Measurements from ENCODE around the gene CUTA.
A peak's percentile ranks its signal among the peaks of the same experiment; 100 is the strongest.

The CUTA gene

GRCh38 chr6:33455051-33455450 lies 37.1 kb upstream of the CUTA start:
- Histone ChIP-seq H3K9me3 (ENCODE audit: control insufficient read depth, insufficient read depth, low read depth, low read length) (no peaks in the 10 kb centered on the region), H3K4me3 (ENCODE audit: low read depth, low read length) (peak overlapping the region; percentile 54), H3K36me3 (ENCODE audit: control insufficient read depth in 2 of 2, insufficient read depth in 1 of 2, low read length in 2 of 2) (peaks cover 0 to 23% of the 10 kb centered on the region in 2 experiments; a peak in 1 of 3 replicates), H3K27ac (ENCODE audit: extremely low read depth, low read depth, low read length) (peak overlapping the region; percentile 63; the same call in 1 of the 2 replicates), H3K4me1 (ENCODE audit: control insufficient read depth, insufficient read depth, low read length) (0 out of 2 replicates have a peak, but pooled peaks cover 3% of the 10 kb centered on the region)
- TF ChIP-seq ZNF621 (tag by site-specific recombination; IDR thresholded peaks at IDR 0.05) = no peak
- no peak for TF ChIP-seq ZNF132 (tag by site-specific recombination; IDR thresholded peaks at IDR 0.05; ENCODE audit: borderline replicate concordance)
- no peak for TF ChIP-seq ZNF830 (tag by site-specific recombination; IDR thresholded peaks at IDR 0.05; ENCODE audit: low read depth)
- no peak for TF ChIP-seq SCRT1 (tag by site-specific recombination; IDR thresholded peaks at IDR 0.05; ENCODE audit: borderline replicate concordance)
- TF ChIP-seq, protein P1, sequence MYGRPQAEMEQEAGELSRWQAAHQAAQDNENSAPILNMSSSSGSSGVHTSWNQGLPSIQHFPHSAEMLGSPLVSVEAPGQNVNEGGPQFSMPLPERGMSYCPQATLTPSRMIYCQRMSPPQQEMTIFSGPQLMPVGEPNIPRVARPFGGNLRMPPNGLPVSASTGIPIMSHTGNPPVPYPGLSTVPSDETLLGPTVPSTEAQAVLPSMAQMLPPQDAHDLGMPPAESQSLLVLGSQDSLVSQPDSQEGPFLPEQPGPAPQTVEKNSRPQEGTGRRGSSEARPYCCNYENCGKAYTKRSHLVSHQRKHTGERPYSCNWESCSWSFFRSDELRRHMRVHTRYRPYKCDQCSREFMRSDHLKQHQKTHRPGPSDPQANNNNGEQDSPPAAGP (tag by site-specific recombination; IDR thresholded peaks at IDR 0.05) = no peak
- no peak for TF ChIP-seq ZSCAN30 (tag by site-specific recombination; IDR thresholded peaks at IDR 0.05)
- no peak for TF ChIP-seq ZNF596 (tag by site-specific recombination; IDR thresholded peaks at IDR 0.05)
- TF ChIP-seq MZF1 (tag by site-specific recombination; IDR thresholded peaks at IDR 0.05; ENCODE audit: borderline replicate concordance) = no peak
- TF ChIP-seq ZSCAN23 (tag by site-specific recombination; IDR thresholded peaks at IDR 0.05) = no peak
- no peak for TF ChIP-seq ZNF513 (tag by site-specific recombination; IDR thresholded peaks at IDR 0.05)
- no peak for TF ChIP-seq ZBTB48 (tag by site-specific recombination; IDR thresholded peaks at IDR 0.05)
- no peak for TF ChIP-seq ZNF148 (tag by site-specific recombination; IDR thresholded peaks at IDR 0.05; ENCODE audit: borderline replicate concordance)
- no peak for TF ChIP-seq ZNF354C (tag by site-specific recombination; IDR thresholded peaks at IDR 0.05; ENCODE audit: borderline replicate concordance, low read depth)
- TF ChIP-seq ZNF561 (tag by site-specific recombination; IDR thresholded peaks at IDR 0.05; ENCODE audit: borderline replicate concordance) = no peak
- TF ChIP-seq OVOL3 (tag by site-specific recombination; IDR thresholded peaks at IDR 0.05) = no peak
- TF ChIP-seq ZNF777 (tag by site-specific recombination; IDR thresholded peaks at IDR 0.05; ENCODE audit: borderline replicate concordance) = no peak
- TF ChIP-seq ZNF473 (tag by site-specific recombination; IDR thresholded peaks at IDR 0.05) = no peak
- ChIA-PET POLR2A (interaction anchor here (0.9 to 2.4 kb wide), 20 partner anchors 8 to 483 kb away, joined by 3 to 26 read pairs (median 6); partner anchors contain the start of genes BAK1, CUTA, ITPR3 and RGL2), CTCF (interaction anchor here (0.6 to 1.2 kb wide), 3 partner anchors 37 to 124 kb away, joined by 3 to 7 read pairs (median 4); partner anchors contain the start of gene CUTA)

DNA sequence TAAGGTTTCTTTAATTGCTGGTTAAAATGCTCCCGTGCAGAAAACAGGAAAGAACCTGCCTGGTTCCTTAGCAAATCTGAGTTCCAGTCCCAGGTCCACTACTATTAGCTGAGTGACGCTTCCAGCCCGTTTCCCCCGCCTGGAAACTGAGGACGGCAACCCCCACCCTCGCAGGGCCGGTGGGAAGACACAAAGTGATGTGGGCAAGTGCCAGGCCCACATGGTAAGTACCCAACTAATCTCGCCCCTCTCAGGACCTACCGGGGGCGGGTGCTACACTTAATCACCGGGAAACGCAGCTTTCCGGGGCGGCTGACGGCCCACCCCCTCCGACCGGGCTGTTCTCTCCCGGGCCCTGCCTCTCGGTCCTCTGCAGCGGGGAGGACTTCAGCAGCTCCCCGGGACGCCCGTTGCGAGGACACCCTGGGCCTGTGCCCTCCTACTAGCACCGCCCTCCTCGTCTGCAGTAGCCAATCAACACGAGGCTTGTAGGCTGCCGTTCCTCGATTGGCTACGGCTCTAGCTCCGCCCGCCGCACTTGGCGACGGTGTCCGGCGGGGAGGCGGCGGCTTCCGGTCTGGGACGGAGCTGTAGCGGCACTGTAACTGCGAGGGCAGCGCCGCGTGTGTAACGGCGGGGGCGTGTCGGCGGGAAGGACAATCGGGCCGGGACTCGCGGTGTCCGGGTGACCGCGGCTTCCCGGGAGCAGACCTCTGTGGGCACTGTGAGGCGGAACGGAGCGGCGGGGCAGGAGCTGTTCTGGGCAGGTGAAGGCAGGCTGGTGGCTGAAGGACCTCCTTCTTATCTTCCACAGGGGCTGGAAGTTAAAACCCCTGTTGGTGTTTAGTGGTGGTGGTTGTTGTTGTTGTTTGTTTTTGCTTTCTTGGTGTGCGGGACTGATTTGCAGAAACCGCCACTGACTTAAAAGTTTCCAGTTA lies 36.4 kb upstream of the CUTA start, which contains the start of gene ZBTB9:
ZBTB9 (plus strand) TSS at position 568 of the 938 bp plus-strand sequence. CDS start 525 bp downstream, outside the sequence.
- Histone ChIP-seq H3K4me1 (ENCODE audit: control insufficient read depth, insufficient read depth, low read length) (0 out of 2 replicates have a peak, but pooled peaks cover 3% of the 10 kb centered on the region), H3K27ac (ENCODE audit: extremely low read depth, low read depth, low read length) (peak within 1 kb of the TSS; percentile 65; the same call in 1 of the 2 replicates), H3K4me3 (ENCODE audit: low read depth, low read length) (peak within 1 kb of the TSS; percentile 54), H3K9me3 (ENCODE audit: control insufficient read depth, insufficient read depth, low read depth, low read length) (no peaks in the 10 kb centered on the region), H3K36me3 (ENCODE audit: control insufficient read depth in 2 of 2, insufficient read depth in 1 of 2, low read length in 2 of 2) (peaks cover 0 to 27% of the 10 kb centered on the region in 2 experiments; a peak in 1 of 3 replicates)
- POLR2A ChIA-PET = interaction anchor here (0.5 to 2.4 kb wide), 37 partner anchors 9 to 1202 kb away, joined by 3 to 26 read pairs (median 5); partner anchors contain the start of genes B3GALT4, BAK1, CUTA and ITPR3
- CTCF ChIA-PET = interaction anchor here (0.6 to 1.2 kb wide), 11 partner anchors 9 to 371 kb away, joined by 3 to 7 read pairs (median 3); partner anchors contain the start of genes CUTA and UQCC2
- TF ChIP-seq, protein P2, sequence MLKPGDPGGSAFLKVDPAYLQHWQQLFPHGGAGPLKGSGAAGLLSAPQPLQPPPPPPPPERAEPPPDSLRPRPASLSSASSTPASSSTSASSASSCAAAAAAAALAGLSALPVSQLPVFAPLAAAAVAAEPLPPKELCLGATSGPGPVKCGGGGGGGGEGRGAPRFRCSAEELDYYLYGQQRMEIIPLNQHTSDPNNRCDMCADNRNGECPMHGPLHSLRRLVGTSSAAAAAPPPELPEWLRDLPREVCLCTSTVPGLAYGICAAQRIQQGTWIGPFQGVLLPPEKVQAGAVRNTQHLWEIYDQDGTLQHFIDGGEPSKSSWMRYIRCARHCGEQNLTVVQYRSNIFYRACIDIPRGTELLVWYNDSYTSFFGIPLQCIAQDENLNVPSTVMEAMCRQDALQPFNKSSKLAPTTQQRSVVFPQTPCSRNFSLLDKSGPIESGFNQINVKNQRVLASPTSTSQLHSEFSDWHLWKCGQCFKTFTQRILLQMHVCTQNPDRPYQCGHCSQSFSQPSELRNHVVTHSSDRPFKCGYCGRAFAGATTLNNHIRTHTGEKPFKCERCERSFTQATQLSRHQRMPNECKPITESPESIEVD (tag by site-specific recombination; IDR thresholded peaks at IDR 0.05) = no peak
- no peak; the same call in 1 of the 2 replicates for TF ChIP-seq ZSCAN23 (tag by site-specific recombination; IDR thresholded peaks at IDR 0.05)
- peak; percentile 18; the same call in 1 of the 2 replicates for TF ChIP-seq ZNF394 (tag by site-specific recombination; IDR thresholded peaks at IDR 0.05; ENCODE audit: borderline replicate concordance)
- peak; percentile 87 for TF ChIP-seq ZNF335 (tag by site-specific recombination; conservative IDR thresholded peaks at IDR 0.05)
- no peak for TF ChIP-seq ZNF530 (tag by site-specific recombination; IDR thresholded peaks at IDR 0.05; ENCODE audit: low read depth)
- no peak for TF ChIP-seq ZNF23 (tag by site-specific recombination; IDR thresholded peaks at IDR 0.05; ENCODE audit: borderline replicate concordance)
- no peak for TF ChIP-seq ZNF747 (tag by site-specific recombination; IDR thresholded peaks at IDR 0.05)
- TF ChIP-seq ZNF404 (tag by site-specific recombination; IDR thresholded peaks at IDR 0.05) = no peak
- TF ChIP-seq ZNF248 (tag by site-specific recombination; IDR thresholded peaks at IDR 0.05) = no peak

All from HEK293 (cell line).